DND-41 (cell line): ENCODE measurements around the gene MAMDC2.

Experiments used
- ATAC-seq: fragments of 200-7000 bp; cut with Tn5 transposase; 3 replicates; pipeline ENCODE4 v1.9.1; 2021; ENCODE audit warnings: low read depth; ENCODE audit not compliant: insufficient read depth
- DNase-seq: peaks from one replicate; pipeline ENCODE4 v3.0.0-alpha.2; 2020
- H2AFZ ChIP-seq: 2 replicates; pipeline ENCODE4 v1.6.0; 2012; ENCODE audit warnings: low read depth, low read length
- H3K27ac ChIP-seq: 2 replicates; pipeline ENCODE4 v1.5.1; 2012; ENCODE audit warnings: low read length, inconsistent platforms
- H3K27me3 ChIP-seq: fragments of 200-600 bp; sonication (generic); 2 replicates; pipeline ENCODE4 v1.6.0; 2012; ENCODE audit warnings: low read length, mild to moderate bottlenecking, inconsistent platforms; ENCODE audit not compliant: insufficient read depth, poor library complexity
- H3K36me3 ChIP-seq: 2 replicates; pipeline ENCODE4 v1.5.1; 2012; ENCODE audit warnings: low read length, inconsistent platforms; ENCODE audit not compliant: insufficient read depth
- H3K4me1 ChIP-seq: 2 replicates; pipeline ENCODE4 v1.5.1; 2012; ENCODE audit warnings: mild to moderate bottlenecking, low read length; ENCODE audit not compliant: insufficient read depth
- H3K4me2 ChIP-seq: 2 replicates; pipeline ENCODE4 v1.6.0; 2012; ENCODE audit warnings: mild to moderate bottlenecking, moderate library complexity, low read length, inconsistent platforms; ENCODE audit not compliant: insufficient read depth
- H3K4me3 ChIP-seq, 2 experiments: fragments of 200-600 bp in 1 of 2; shearing (Covaris generic) in 1 of 2; 2 replicates each; pipeline ENCODE4 v1.5.1; 2012 to 2016; ENCODE audit warnings: inconsistent platforms in 2 of 2, low read length in 2 of 2, mild to moderate bottlenecking in 2 of 2, low read depth in 1 of 2, moderate library complexity in 1 of 2
- H3K79me2 ChIP-seq: 2 replicates; pipeline ENCODE4 v1.6.0; 2012; ENCODE audit warnings: low read length, inconsistent platforms; ENCODE audit not compliant: insufficient read depth
- H3K9ac ChIP-seq: 2 replicates; pipeline ENCODE4 v1.6.0; 2012; ENCODE audit warnings: low read depth, mild to moderate bottlenecking, inconsistent platforms, low read length, moderate library complexity
- H3K9me3 ChIP-seq: 2 replicates; pipeline ENCODE4 v1.5.1; 2012; ENCODE audit warnings: low read length, moderate library complexity, mild to moderate bottlenecking, inconsistent platforms; ENCODE audit not compliant: insufficient read depth, severe bottlenecking
- H4K20me1 ChIP-seq: 2 replicates; pipeline ENCODE4 v1.6.0; 2012; ENCODE audit warnings: low read length; ENCODE audit not compliant: insufficient read depth
- EZH2 ChIP-seq: IDR thresholded peaks from 3 replicates; pipeline ENCODE4 v1.6.1; 2012; ENCODE audit warnings: borderline replicate concordance, low read depth, mild to moderate bottlenecking, moderate library complexity, low read length, inconsistent platforms; ENCODE audit not compliant: severe bottlenecking
- TF ChIP-seq, protein P1 (sequence below): IDR thresholded peaks from 2 replicates; pipeline ENCODE4 v1.5.1; 2012; ENCODE audit warnings: borderline replicate concordance, low read length, moderate library complexity, mild to moderate bottlenecking; ENCODE audit not compliant: poor library complexity, severe bottlenecking; ENCODE audit errors: extremely low read depth

MAMDC2 gene

DNA sequence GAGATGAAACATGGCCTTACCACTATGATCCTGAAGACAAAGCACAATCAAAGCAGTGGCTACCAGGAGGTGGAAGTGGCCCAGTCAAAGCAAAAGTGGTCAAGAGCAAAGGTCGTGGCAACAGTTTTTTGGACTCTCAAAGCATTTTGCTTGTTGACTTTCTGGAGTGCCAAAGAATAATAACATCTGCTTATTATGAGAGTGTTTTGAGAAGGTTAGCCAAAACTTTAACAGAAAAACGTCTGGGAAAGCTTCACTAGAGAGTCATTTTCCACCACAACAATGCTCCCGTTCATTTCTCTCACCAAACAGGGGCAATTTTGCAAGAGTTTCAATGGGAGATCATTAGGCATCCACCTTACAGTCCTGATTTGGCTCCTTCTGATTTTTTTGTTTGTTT lies 33.6 kb upstream of the MAMDC2 start:
- Histone ChIP-seq H3K27ac (no peak overlapping the region), H4K20me1 (no peaks in the 10 kb centered on the region), H3K4me2 (no peak overlapping the region), H3K9me3 (no peaks in the 10 kb centered on the region), H2AFZ (no peak overlapping the region), H3K36me3 (no peaks in the 10 kb centered on the region), H3K79me2 (no peaks in the 10 kb centered on the region), H3K4me3 (no peak overlapping the region), H3K27me3 (no peaks in the 10 kb centered on the region), H3K9ac (no peak overlapping the region), H3K4me1 (no peaks in the 10 kb centered on the region)
- no peak for TF ChIP-seq EZH2
- TF ChIP-seq, protein P1, sequence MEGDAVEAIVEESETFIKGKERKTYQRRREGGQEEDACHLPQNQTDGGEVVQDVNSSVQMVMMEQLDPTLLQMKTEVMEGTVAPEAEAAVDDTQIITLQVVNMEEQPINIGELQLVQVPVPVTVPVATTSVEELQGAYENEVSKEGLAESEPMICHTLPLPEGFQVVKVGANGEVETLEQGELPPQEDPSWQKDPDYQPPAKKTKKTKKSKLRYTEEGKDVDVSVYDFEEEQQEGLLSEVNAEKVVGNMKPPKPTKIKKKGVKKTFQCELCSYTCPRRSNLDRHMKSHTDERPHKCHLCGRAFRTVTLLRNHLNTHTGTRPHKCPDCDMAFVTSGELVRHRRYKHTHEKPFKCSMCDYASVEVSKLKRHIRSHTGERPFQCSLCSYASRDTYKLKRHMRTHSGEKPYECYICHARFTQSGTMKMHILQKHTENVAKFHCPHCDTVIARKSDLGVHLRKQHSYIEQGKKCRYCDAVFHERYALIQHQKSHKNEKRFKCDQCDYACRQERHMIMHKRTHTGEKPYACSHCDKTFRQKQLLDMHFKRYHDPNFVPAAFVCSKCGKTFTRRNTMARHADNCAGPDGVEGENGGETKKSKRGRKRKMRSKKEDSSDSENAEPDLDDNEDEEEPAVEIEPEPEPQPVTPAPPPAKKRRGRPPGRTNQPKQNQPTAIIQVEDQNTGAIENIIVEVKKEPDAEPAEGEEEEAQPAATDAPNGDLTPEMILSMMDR: no peak
- DNase-seq: no peak
- no peak for ATAC-seq

DNA sequence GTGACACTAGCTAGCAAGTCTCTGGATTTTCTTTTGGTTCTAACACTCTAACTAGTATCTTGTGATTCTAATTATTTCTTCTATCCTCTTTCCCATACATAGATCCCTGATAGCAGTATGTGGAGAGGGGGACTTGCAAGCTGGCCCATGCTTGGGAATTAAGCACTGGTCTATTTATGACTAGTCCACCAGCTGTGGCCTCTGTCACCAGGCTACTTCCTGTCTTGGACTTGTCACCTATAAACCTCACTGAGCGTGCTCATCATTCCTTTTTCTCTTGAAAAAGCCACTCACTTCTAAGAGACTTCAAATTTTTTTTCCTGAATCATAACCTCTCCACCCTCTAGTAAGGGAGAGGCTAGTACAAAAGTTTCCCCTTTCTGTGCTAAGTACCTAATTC lies 32.3 kb upstream of the MAMDC2 start:
- no peaks in the 10 kb centered on the region for H3K9me3 ChIP-seq
- no peak for TF ChIP-seq EZH2
- TF ChIP-seq, protein P1: no peak
- H3K27me3 ChIP-seq: no peaks in the 10 kb centered on the region
- no peak overlapping the region for H3K9ac ChIP-seq
- H3K4me3 ChIP-seq: no peak overlapping the region
- no peak overlapping the region for H3K4me2 ChIP-seq
- DNase-seq: no peak
- no peak overlapping the region for H3K27ac ChIP-seq
- no peak for ATAC-seq
- H3K79me2 ChIP-seq: no peaks in the 10 kb centered on the region
- H3K4me1 ChIP-seq: no peaks in the 10 kb centered on the region
- no peaks in the 10 kb centered on the region for H3K36me3 ChIP-seq
- H2AFZ ChIP-seq: no peak overlapping the region
- no peaks in the 10 kb centered on the region for H4K20me1 ChIP-seq

DNA sequence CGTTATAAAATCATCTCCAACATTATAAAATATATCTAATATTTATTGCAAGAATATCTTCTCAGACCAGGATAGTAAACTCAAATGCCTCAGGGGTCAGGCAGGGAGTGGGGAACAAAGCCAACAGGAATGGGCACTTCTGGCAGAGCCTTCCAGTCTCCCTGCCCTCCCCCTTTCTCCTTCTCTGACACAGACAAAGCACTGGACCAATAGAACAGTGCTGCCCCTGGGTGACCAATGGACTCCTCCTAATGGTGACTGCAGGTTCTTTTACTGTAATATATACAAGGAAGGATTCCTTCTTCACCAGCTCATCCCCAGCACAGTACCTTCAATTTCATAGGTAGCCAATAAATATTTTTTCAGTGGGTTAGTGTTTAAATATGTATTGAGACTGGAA lies 31.1 kb upstream of the MAMDC2 start:
- Histone ChIP-seq H3K4me3 (no peak overlapping the region), H3K9me3 (no peaks in the 10 kb centered on the region), H3K36me3 (no peaks in the 10 kb centered on the region), H3K27ac (no peak overlapping the region), H2AFZ (no peak overlapping the region), H3K4me1 (no peaks in the 10 kb centered on the region), H3K27me3 (no peaks in the 10 kb centered on the region), H4K20me1 (no peaks in the 10 kb centered on the region), H3K9ac (no peak overlapping the region), H3K4me2 (no peak overlapping the region), H3K79me2 (no peaks in the 10 kb centered on the region)
- DNase-seq (no peak), ATAC-seq (no peak)
- no peak for TF ChIP-seq EZH2
- TF ChIP-seq, protein P1: no peak
